ENCODE results near the gene HYAL1. TPM values are rescaled to one million over a fixed set of nuclear protein-coding genes. Genes with fewer than 3 reads are reported as not detected.

Gene HYAL1
- polyA plus RNA-seq: 0.83 TPM in 1 of 2 replicates, not detected in the other

GRCh38 chr3:50303013-50303815 is at the start of gene HYAL1:
Gene HYAL1, minus strand, starts transcription at chr3:50303574. Its CDS starts 618 bp downstream, at chr3:50302956.

GRCh38 chr3:50350527-50351322 is 47.4 kb upstream of the HYAL1 start, which contains the start of the genes CYB561D2 and NPRL2:
Gene CYB561D2, plus strand, starts transcription at chr3:50350862. Its CDS starts 572 bp downstream, at chr3:50351434.
Gene NPRL2, minus strand, starts transcription at chr3:50350775. Its CDS starts 123 bp downstream, at chr3:50350652.

GRCh38 chr3:50345586-50346234 is 42.3 kb upstream of the HYAL1 start, which contains the start of gene ZMYND10:
Gene ZMYND10, minus strand, starts transcription at chr3:50345732. Its CDS starts 153 bp downstream, at chr3:50345579.

GRCh38 chr3:50340448-50341329 is 37.3 kb upstream of the HYAL1 start, which contains the start of gene RASSF1:
Gene RASSF1, minus strand, starts transcription at chr3:50340836. Its CDS starts 31 bp downstream, at chr3:50340805.

GRCh38 chr3:50327943-50328691 is 24.7 kb upstream of the HYAL1 start, which contains the start of gene TUSC2:
Gene TUSC2, minus strand, starts transcription at chr3:50328223. Its CDS starts 124 bp downstream, at chr3:50328099.

GRCh38 chr3:50322386-50323091 is 19.2 kb upstream of the HYAL1 start, which contains the start of gene HYAL2:
Gene HYAL2, minus strand, starts transcription at chr3:50322745. Its CDS starts 2,256 bp downstream, at chr3:50320489.

GRCh38 chr3:50298836-50299637 is 4.3 kb downstream of the HYAL1 start, which contains the start of the genes HYAL3 and NAA80:
Gene HYAL3, minus strand, starts transcription at chr3:50299405. Its CDS starts 3,803 bp downstream, at chr3:50295602.
Gene NAA80, minus strand, starts transcription at chr3:50299405. Its CDS starts 1,942 bp downstream, at chr3:50297463.

GRCh38 chr3:50292159-50293078 is 11.0 kb downstream of the HYAL1 start, which contains the start of gene IFRD2:
Gene IFRD2, minus strand, starts transcription at chr3:50292429. Its CDS starts 155 bp downstream, at chr3:50292274.

GRCh38 chr3:50278880-50279224 is 24.5 kb downstream of the HYAL1 start, which contains the start of gene LSMEM2:
Gene LSMEM2, plus strand, starts transcription at chr3:50279087. Its CDS starts 27 bp downstream, at chr3:50279114.

GRCh38 chr3:50268703-50269451 is 34.5 kb downstream of the HYAL1 start, which contains the start of gene SEMA3B:
Gene SEMA3B, plus strand, starts transcription at chr3:50269147. Its CDS starts 94 bp downstream, at chr3:50269241.

Other genes starting within 250 kb of the HYAL1 start
- gene RBM5, start 214.7 kb downstream of the HYAL1 start, polyA plus RNA-seq: 27.7 and 31.1 TPM in 2 replicates
- 0.10 TPM in 1 of 2 replicates, not detected in the other for gene SEMA3F, start 148.2 kb downstream of the HYAL1 start, polyA plus RNA-seq
- gene GNAT1, start 112.0 kb downstream of the HYAL1 start, polyA plus RNA-seq: not detected in 2 replicates
- 0.16 and 4.2 TPM in 2 replicates for gene SLC38A3, start 98.3 kb downstream of the HYAL1 start, polyA plus RNA-seq
- gene GNAI2, start 67.4 kb downstream of the HYAL1 start, polyA plus RNA-seq: 4.9 and 5.0 TPM in 2 replicates
- gene SEMA3B, start 34.4 kb downstream of the HYAL1 start, polyA plus RNA-seq: 0.27 and 0.28 TPM in 2 replicates
- gene LSMEM2, start 24.5 kb downstream of the HYAL1 start, polyA plus RNA-seq: not detected in 2 replicates
- 2.5 and 6.0 TPM in 2 replicates for gene IFRD2, start 11.1 kb downstream of the HYAL1 start, polyA plus RNA-seq
- gene HYAL3, start 4.2 kb downstream of the HYAL1 start, polyA plus RNA-seq: 3.8 TPM in 1 of 2 replicates, not detected in the other
- gene NAA80, start 4.2 kb downstream of the HYAL1 start, polyA plus RNA-seq: 0.76 and 4.6 TPM in 2 replicates
- gene HYAL2, start 19.2 kb upstream of the HYAL1 start, polyA plus RNA-seq: 1.8 and 4.4 TPM in 2 replicates
- gene TUSC2, start 24.6 kb upstream of the HYAL1 start, polyA plus RNA-seq: 26.1 and 26.6 TPM in 2 replicates
- gene RASSF1, start 37.3 kb upstream of the HYAL1 start, polyA plus RNA-seq: 2.4 and 3.2 TPM in 2 replicates
- gene ZMYND10, start 42.2 kb upstream of the HYAL1 start, polyA plus RNA-seq: not detected in 2 replicates
- 47.8 and 60.9 TPM in 2 replicates for gene NPRL2, start 47.2 kb upstream of the HYAL1 start, polyA plus RNA-seq
- 7.5 and 22.2 TPM in 2 replicates for gene CYB561D2, start 47.3 kb upstream of the HYAL1 start, polyA plus RNA-seq
- 19.6 and 24.4 TPM in 2 replicates for gene TMEM115, start 55.9 kb upstream of the HYAL1 start, polyA plus RNA-seq
- gene CACNA2D2, start 200.1 kb upstream of the HYAL1 start, polyA plus RNA-seq: 39.3 and 63.3 TPM in 2 replicates